Measurements from ENCODE around the gene TAS1R3. TPM values are rescaled to one million over a fixed set of nuclear protein-coding genes. Genes with fewer than 3 reads are reported as not detected.

Gene TAS1R3
- total RNA-seq, 1 experiment from 2014 or later, result 0.07 TPM

DNA sequence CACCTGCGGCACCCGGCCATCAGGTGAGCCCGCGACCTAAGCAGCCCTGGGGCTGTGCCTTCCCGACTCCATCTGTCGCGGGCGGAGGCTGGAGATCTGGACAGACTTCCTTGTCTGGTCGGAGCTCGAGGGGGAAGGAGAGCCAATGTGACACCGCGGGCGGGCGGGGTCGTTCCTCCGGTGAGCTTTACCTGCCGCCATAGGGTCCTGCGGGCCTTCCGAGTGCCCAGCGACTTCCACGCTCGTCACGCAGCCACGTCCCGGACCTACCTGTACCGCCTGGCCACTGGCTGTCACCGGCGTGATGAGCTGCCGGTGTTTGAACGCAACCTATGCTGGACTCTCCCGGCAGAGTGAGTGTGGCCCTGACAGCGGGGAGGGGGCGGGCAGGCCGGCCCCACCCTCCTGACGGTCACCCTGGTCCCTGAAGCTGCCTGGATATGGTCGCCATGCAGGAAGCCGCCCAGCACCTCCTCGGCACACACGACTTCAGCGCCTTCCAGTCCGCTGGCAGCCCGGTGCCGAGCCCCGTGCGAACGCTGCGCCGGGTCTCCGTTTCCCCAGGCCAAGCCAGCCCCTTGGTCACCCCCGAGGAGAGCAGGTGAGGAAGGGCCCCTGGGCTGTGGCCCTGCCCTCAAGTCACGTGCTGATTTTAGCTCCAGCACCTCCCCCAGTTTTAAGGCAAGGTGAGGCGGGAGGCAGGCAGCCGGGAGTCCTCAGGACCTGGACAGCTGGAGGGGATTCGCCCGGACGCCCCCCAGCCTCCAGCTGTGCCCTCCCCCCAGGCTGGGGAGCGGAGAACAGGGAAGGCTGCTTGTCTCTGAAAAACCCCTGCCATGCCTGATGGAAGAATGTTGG, 21.6 kb upstream of the TAS1R3 start:
- H3K9me3 ChIP-seq (ENCODE audit: control insufficient read depth in 1 of 2, insufficient read depth in 1 of 2, low read depth in 1 of 2, low read length in 2 of 2), result no peaks in the 10 kb centered on the region
- H2AFZ ChIP-seq (ENCODE audit: low read depth, low read length, poor library complexity, severe bottlenecking), result no peak overlapping the region
- H3K36me3 ChIP-seq (ENCODE audit: control insufficient read depth in 1 of 2, insufficient read depth in 2 of 2, low read length in 2 of 2), result peaks cover 13 to 30% of the 10 kb centered on the region in 2 experiments
- no peaks in the 10 kb centered on the region for H3K9me2 ChIP-seq (ENCODE audit: insufficient read depth)
- peak overlapping the region; percentile 99 for H3K27ac ChIP-seq (ENCODE audit: low read depth, low read length)
- CTCF ChIA-PET, result interaction anchor here (1.1 kb wide), 1 partner anchor 9 kb away, joined by 3 read pairs; no protein-coding TSS in a partner anchor
- no peaks in the 10 kb centered on the region for H3K27me3 ChIP-seq (ENCODE audit: insufficient read depth, low read length)
- intact Hi-C loops (cut with micrococcal nuclease), result loop anchor here (5.0 kb wide), 1 partner anchor 38 kb away; the partner anchor contains the start of gene DVL1
- H4K20me1 ChIP-seq (ENCODE audit: insufficient read depth), result peaks cover 3% of the 10 kb centered on the region; the same call in 1 of the 2 replicates
- TSS peak; percentile 44 for BruUV-seq (replicated peaks)
- H3K79me2 ChIP-seq (ENCODE audit: insufficient read depth, low read length), result peaks cover 64% of the 10 kb centered on the region
- POLR2A ChIA-PET, result interaction anchor here (1.3 kb wide), 1 partner anchor 9 kb away, joined by 4 read pairs; no protein-coding TSS in a partner anchor
- H3K4me2 ChIP-seq (ENCODE audit: low read length), result peak overlapping the region; percentile 98
- DNase-seq (ENCODE audit: low read depth, low spot score) (no peak), ATAC-seq (0 out of 2 replicates have a peak, but pooled peaks have one; percentile 5)
- H3K4me1 ChIP-seq (ENCODE audit: control insufficient read depth in 1 of 2, insufficient read depth in 2 of 2, low read length in 2 of 2), result peaks cover 30 to 42% of the 10 kb centered on the region in 2 experiments
- RAD21 ChIA-PET (ENCODE audit: low non-redundant PET in 1 of 2, low total read pairs in 2 of 2, uncharacterized antibody in 2 of 2, unreplicated experiment in 2 of 2), result no interaction called here
- no peak for TF ChIP-seq JUND (IDR thresholded peaks at IDR 0.05)
- no peak for TF ChIP-seq EGR1 (IDR thresholded peaks at IDR 0.05; ENCODE audit: low read depth)
- peak; percentile 38; the same call in 1 of the 2 replicates for TF ChIP-seq ZFX (IDR thresholded peaks at IDR 0.05)
- peak overlapping the region; percentile 94 for H3K9ac ChIP-seq (ENCODE audit: low read length)
- peak overlapping the region; percentile 60 to 86 for H3K4me3 ChIP-seq (replicated peaks in 1 of 2; ENCODE audit: low read depth in 1 of 2, low read length in 2 of 2)

DNA sequence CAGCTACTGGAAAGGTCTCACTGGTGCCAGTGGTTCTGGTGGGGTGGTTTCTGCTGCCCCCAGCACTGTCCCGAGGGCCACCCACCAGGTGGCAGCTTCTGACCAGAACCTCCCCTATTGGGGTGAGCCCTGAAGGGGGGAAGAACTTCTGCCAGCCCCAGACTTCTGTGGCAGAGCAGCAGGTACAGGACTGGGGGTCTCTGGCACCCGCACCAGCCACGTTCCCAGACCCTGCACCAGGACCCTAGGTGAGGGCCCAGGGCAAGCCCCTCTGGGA, 21.0 kb upstream of the TAS1R3 start:
- ChIA-PET POLR2A (interaction anchor here (1.3 kb wide), 1 partner anchor 8 kb away, joined by 4 read pairs; no protein-coding TSS in a partner anchor), CTCF (no interaction called here), RAD21 (ENCODE audit: low non-redundant PET in 1 of 2, low total read pairs in 2 of 2, uncharacterized antibody in 2 of 2, unreplicated experiment in 2 of 2) (no interaction called here)
- intact Hi-C loops (cut with micrococcal nuclease), result no loop called here
- no TSS peak for BruUV-seq (replicated peaks)
- Histone ChIP-seq H3K36me3 (ENCODE audit: control insufficient read depth in 1 of 2, insufficient read depth in 2 of 2, low read length in 2 of 2) (peaks cover 16 to 36% of the 10 kb centered on the region in 2 experiments), H4K20me1 (ENCODE audit: insufficient read depth) (peaks cover 3% of the 10 kb centered on the region; the same call in 1 of the 2 replicates), H3K9ac (ENCODE audit: low read length) (peak overlapping the region; percentile 94), H3K4me2 (ENCODE audit: low read length) (peak overlapping the region; percentile 98), H3K9me3 (ENCODE audit: control insufficient read depth in 1 of 2, insufficient read depth in 1 of 2, low read depth in 1 of 2, low read length in 2 of 2) (no peaks in the 10 kb centered on the region), H3K9me2 (ENCODE audit: insufficient read depth) (no peaks in the 10 kb centered on the region), H3K4me1 (ENCODE audit: control insufficient read depth in 1 of 2, insufficient read depth in 2 of 2, low read length in 2 of 2) (peaks cover 24 to 37% of the 10 kb centered on the region in 2 experiments), H2AFZ (ENCODE audit: low read depth, low read length, poor library complexity, severe bottlenecking) (no peak overlapping the region), H3K27ac (ENCODE audit: low read depth, low read length) (peak overlapping the region; percentile 99), H3K4me3 (replicated peaks in 1 of 2; ENCODE audit: low read depth in 1 of 2, low read length in 2 of 2) (peak overlapping the region; percentile 60 to 86), H3K27me3 (ENCODE audit: insufficient read depth, low read length) (no peaks in the 10 kb centered on the region), H3K79me2 (ENCODE audit: insufficient read depth, low read length) (peaks cover 70% of the 10 kb centered on the region)
- TF ChIP-seq, protein P1, sequence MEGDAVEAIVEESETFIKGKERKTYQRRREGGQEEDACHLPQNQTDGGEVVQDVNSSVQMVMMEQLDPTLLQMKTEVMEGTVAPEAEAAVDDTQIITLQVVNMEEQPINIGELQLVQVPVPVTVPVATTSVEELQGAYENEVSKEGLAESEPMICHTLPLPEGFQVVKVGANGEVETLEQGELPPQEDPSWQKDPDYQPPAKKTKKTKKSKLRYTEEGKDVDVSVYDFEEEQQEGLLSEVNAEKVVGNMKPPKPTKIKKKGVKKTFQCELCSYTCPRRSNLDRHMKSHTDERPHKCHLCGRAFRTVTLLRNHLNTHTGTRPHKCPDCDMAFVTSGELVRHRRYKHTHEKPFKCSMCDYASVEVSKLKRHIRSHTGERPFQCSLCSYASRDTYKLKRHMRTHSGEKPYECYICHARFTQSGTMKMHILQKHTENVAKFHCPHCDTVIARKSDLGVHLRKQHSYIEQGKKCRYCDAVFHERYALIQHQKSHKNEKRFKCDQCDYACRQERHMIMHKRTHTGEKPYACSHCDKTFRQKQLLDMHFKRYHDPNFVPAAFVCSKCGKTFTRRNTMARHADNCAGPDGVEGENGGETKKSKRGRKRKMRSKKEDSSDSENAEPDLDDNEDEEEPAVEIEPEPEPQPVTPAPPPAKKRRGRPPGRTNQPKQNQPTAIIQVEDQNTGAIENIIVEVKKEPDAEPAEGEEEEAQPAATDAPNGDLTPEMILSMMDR (IDR thresholded peaks at IDR 0.05 in 2 of 3, conservative IDR thresholded peaks at IDR 0.05 in 1 of 3; ENCODE audit: borderline replicate concordance in 1 of 3, insufficient read depth in 1 of 3, low read depth in 2 of 3, low read length in 2 of 3), result 0 out of 6 replicates have a peak, but pooled peaks of 1 of the 3 experiments have one; percentile 16
- TF ChIP-seq SP1 (IDR thresholded peaks at IDR 0.05; ENCODE audit: low read depth) (no peak), SRF (IDR thresholded peaks at IDR 0.05; ENCODE audit: low read depth) (no peak), POLR2AphosphoS5 (IDR thresholded peaks at IDR 0.05; ENCODE audit: low read depth, low read length) (peak; percentile 10; the same call in 1 of the 2 replicates), EZH2phosphoT487 (IDR thresholded peaks at IDR 0.05; ENCODE audit: borderline replicate concordance) (no peak), ZNF274 (IDR thresholded peaks at IDR 0.05; ENCODE audit: low read depth, low read length) (no peak), EZH2 (IDR thresholded peaks at IDR 0.05) (no peak)
- TF ChIP-seq, protein P2, sequence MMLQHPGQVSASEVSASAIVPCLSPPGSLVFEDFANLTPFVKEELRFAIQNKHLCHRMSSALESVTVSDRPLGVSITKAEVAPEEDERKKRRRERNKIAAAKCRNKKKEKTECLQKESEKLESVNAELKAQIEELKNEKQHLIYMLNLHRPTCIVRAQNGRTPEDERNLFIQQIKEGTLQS (IDR thresholded peaks at IDR 0.05), result no peak
- TF ChIP-seq, protein P3, sequence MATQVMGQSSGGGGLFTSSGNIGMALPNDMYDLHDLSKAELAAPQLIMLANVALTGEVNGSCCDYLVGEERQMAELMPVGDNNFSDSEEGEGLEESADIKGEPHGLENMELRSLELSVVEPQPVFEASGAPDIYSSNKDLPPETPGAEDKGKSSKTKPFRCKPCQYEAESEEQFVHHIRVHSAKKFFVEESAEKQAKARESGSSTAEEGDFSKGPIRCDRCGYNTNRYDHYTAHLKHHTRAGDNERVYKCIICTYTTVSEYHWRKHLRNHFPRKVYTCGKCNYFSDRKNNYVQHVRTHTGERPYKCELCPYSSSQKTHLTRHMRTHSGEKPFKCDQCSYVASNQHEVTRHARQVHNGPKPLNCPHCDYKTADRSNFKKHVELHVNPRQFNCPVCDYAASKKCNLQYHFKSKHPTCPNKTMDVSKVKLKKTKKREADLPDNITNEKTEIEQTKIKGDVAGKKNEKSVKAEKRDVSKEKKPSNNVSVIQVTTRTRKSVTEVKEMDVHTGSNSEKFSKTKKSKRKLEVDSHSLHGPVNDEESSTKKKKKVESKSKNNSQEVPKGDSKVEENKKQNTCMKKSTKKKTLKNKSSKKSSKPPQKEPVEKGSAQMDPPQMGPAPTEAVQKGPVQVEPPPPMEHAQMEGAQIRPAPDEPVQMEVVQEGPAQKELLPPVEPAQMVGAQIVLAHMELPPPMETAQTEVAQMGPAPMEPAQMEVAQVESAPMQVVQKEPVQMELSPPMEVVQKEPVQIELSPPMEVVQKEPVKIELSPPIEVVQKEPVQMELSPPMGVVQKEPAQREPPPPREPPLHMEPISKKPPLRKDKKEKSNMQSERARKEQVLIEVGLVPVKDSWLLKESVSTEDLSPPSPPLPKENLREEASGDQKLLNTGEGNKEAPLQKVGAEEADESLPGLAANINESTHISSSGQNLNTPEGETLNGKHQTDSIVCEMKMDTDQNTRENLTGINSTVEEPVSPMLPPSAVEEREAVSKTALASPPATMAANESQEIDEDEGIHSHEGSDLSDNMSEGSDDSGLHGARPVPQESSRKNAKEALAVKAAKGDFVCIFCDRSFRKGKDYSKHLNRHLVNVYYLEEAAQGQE (IDR thresholded peaks at IDR 0.05; ENCODE audit: low read depth), result no peak
- DNase-seq (ENCODE audit: low read depth, low spot score) (no peak), ATAC-seq (no peak)

All from HCT116 (cell line).